K562 (cell line): ENCODE data around the gene ENG. TPM values are rescaled to one million over a fixed set of nuclear protein-coding genes. Genes with fewer than 3 reads are reported as not detected.

Source experiments
- ATF1 ChIP-seq, 2 experiments: fragments of 450-650 bp in 1 of 2; IDR thresholded peaks; 2 replicates each; pipeline ENCODE4 v1.6.1; 2016; ENCODE audit warnings: missing compliant biosample characterization in 1 of 2, missing genetic modification characterization in 1 of 2
- BCOR ChIP-seq: fragments of 450-650 bp; IDR thresholded peaks from 2 replicates; pipeline ENCODE4 v1.6.1; 2016
- CTCF ChIP-seq, 3 experiments: IDR thresholded peaks in 2 of 3; conservative IDR thresholded peaks in 1 of 3; 2 replicates each; pipeline ENCODE4 v1.5.1; 2011 to 2012; ENCODE audit warnings: low read length in 3 of 3, mild to moderate bottlenecking in 3 of 3, control low read depth in 2 of 3, improper control_type of control experiment in 1 of 3, inconsistent platforms in 1 of 3, low read depth in 1 of 3, mixed read lengths in 1 of 3, moderate library complexity in 1 of 3; ENCODE audit not compliant: insufficient read depth in 2 of 3
- ELF4 ChIP-seq: fragments of 450-650 bp; formaldehyde crosslinking; IDR thresholded peaks from 2 replicates; pipeline ENCODE4 v1.4.0; 2022; ENCODE audit warnings: missing genetic modification characterization
- FOXA1 ChIP-seq: fragments of 450-650 bp; IDR thresholded peaks from 2 replicates; pipeline ENCODE4 v1.6.1; 2016; ENCODE audit warnings: mild to moderate bottlenecking, borderline replicate concordance
- GATAD2A ChIP-seq: fragments of 450-650 bp; IDR thresholded peaks from 2 replicates; pipeline ENCODE4 v1.6.1; 2017
- HLTF ChIP-seq: fragments of 450-650 bp; IDR thresholded peaks from 2 replicates; pipeline ENCODE4 v1.6.1; 2016
- IRF2 ChIP-seq: sonication (generic); formaldehyde crosslinking; IDR thresholded peaks from 2 replicates; pipeline ENCODE4 v1.8.1; 2022; ENCODE audit warnings: mild to moderate bottlenecking, missing genetic modification reagents
- IRF9 ChIP-seq: fragments of 450-650 bp; IDR thresholded peaks from 2 replicates; pipeline ENCODE4 v1.6.1; 2016; ENCODE audit warnings: missing biosample characterization, missing genetic modification characterization
- MLLT1 ChIP-seq, 2 experiments: fragments of 450-650 bp; IDR thresholded peaks; 2 replicates each; pipeline ENCODE4 v1.6.1; 2016
- MTA1 ChIP-seq: fragments of 450-650 bp; IDR thresholded peaks from 2 replicates; pipeline ENCODE4 v1.6.1; 2017; ENCODE audit warnings: borderline replicate concordance
- NCOA4 ChIP-seq: fragments of 450-650 bp; IDR thresholded peaks from 2 replicates; pipeline ENCODE4 v1.6.1; 2018; ENCODE audit warnings: mild to moderate bottlenecking; ENCODE audit not compliant: partially characterized antibody
- POLR2B ChIP-seq: fragments of 450-650 bp; IDR thresholded peaks from 2 replicates; pipeline ENCODE4 v1.6.1; 2018; ENCODE audit warnings: low read depth; ENCODE audit not compliant: partially characterized antibody
- RBFOX2 ChIP-seq: fragments of 200-400 bp; formaldehyde crosslinking; IDR thresholded peaks from 2 replicates; pipeline ENCODE4 v1.6.1; 2017; ENCODE audit warnings: low read depth, mild to moderate bottlenecking, low read length, moderate library complexity
- TRIM24 ChIP-seq, 2 experiments: fragments of 450-650 bp; IDR thresholded peaks; 2 replicates each; pipeline ENCODE4 v1.6.1; 2016
- ZBTB9 ChIP-seq: fragments of 450-650 bp; formaldehyde crosslinking; IDR thresholded peaks from 2 replicates; pipeline ENCODE4 v1.4.0; 2020; ENCODE audit warnings: mild to moderate bottlenecking, moderate library complexity
- ZNF197 ChIP-seq: fragments of 200-800 bp; sonication (Bioruptor generic); IDR thresholded peaks from 2 replicates; pipeline ENCODE4 v1.6.1; 2016; ENCODE audit warnings: low read depth, missing genetic modification characterization, missing compliant biosample characterization
- ZNF644 ChIP-seq: fragments of 200-800 bp; sonication (Bioruptor generic); IDR thresholded peaks from 2 replicates; pipeline ENCODE4 v1.6.1; 2016; ENCODE audit warnings: low read depth, missing genetic modification characterization, missing compliant biosample characterization
- ZNF766 ChIP-seq: fragments of 200-800 bp; sonication (Bioruptor generic); conservative IDR thresholded peaks from 2 replicates; pipeline ENCODE4 v1.6.1; 2016; ENCODE audit warnings: missing genetic modification characterization, missing compliant biosample characterization
- polyA plus RNA-seq, 8 experiments: library from polyadenylated mRNA; depleted of rRNA in 4 of 8; stranded (reverse) in 5 of 8; unstranded in 3 of 8; fragments of >200 nt; fragmentation: Nextera tagmentation in 2 of 8; fragmentation: Illumina TruSeq in 1 of 8; extraction: Ambion mirVana in 2 of 8; extraction: Trizol in 1 of 8; gene quantifications; 2 replicates each; pipeline versions ENCODE4 v1.2.1 to v1.2.3, GENCODE V29; 2011 to 2014; ENCODE audit warnings: inconsistent platforms in 1 of 8, missing spikeins in 1 of 8
- total RNA-seq, 7 experiments: library from RNA; depleted of rRNA in 6 of 7; stranded (reverse); fragments of >200 nt in 6 of 7; fragmentation: Illumina TruSeq in 2 of 7; extraction: Trizol in 2 of 7; gene quantifications; 2 replicates each; pipeline versions ENCODE4 v1.2.1 to v1.2.3, GENCODE V29; 2011 to 2021; ENCODE audit warnings: low replicate concordance in 1 of 7

The ENG gene
- total and polyA plus RNA-seq, 9 of the 15 experiments (the other 6 are each of a cell fraction or from before 2014, with no cell fraction given) = 0.04 to 0.40 (median 0.14) TPM; not detected in 1

- TF ChIP-seq ZBTB9 (CRISPR knock-in tag) = 0 out of 2 replicates have a peak, but pooled peaks have one; percentile 33
- no peak for TF ChIP-seq FOXA1
- TF ChIP-seq TRIM24 (IDR thresholded peaks at IDR 0.05) = peak in 1 of 2 experiments; percentile 43; a peak in 1 of 4 replicates
- no peak for TF ChIP-seq ATF1 (CRISPR knock-in tag; IDR thresholded peaks at IDR 0.05)
- 0 out of 2 replicates have a peak, but pooled peaks have one; percentile 9 for TF ChIP-seq ATF1 (tag; IDR thresholded peaks at IDR 0.05)
- peak; percentile 94 for TF ChIP-seq ZNF644 (tag)
- peak; percentile 81 for TF ChIP-seq GATAD2A
- TF ChIP-seq IRF2 (CRISPR knock-in tag) = peak; percentile 57; the same call in 1 of the 2 replicates
- TF ChIP-seq MLLT1 (IDR thresholded peaks at IDR 0.05) = peak; percentile 76 to 88; a peak in 3 of 4 replicates
- peak; percentile 86 for TF ChIP-seq MTA1
- peak; percentile 65; the same call in 1 of the 2 replicates for TF ChIP-seq BCOR
- peak; percentile 57; the same call in 1 of the 2 replicates for TF ChIP-seq ZNF766
- peak; percentile 70; the same call in 1 of the 2 replicates for TF ChIP-seq IRF9 (tag)
- peak; percentile 96 for TF ChIP-seq ELF4 (CRISPR knock-in tag)
- TF ChIP-seq POLR2B = peak; percentile 46
- TF ChIP-seq ZNF197 (CRISPR knock-in tag) = peak; percentile 80; the same call in 1 of the 2 replicates
- 0 out of 6 replicates have a peak, but pooled peaks of 1 of the 3 experiments have one; percentile 1 for TF ChIP-seq CTCF (IDR thresholded peaks at IDR 0.05 in 2 of 3, conservative IDR thresholded peaks at IDR 0.05 in 1 of 3; ENCODE audit: insufficient read depth in 2 of 3, low read depth in 1 of 3, low read length in 3 of 3)
- peak; percentile 93 for TF ChIP-seq HLTF
- peak; percentile 40 for TF ChIP-seq NCOA4
- TF ChIP-seq RBFOX2 = no peak
These were observed 11.4 kb upstream of the ENG start (continued) for GRCh38 chr9:127865645-127866464.
